K562 (cell line): ENCODE data around the gene CLEC3B. TPM values are rescaled to one million over a fixed set of nuclear protein-coding genes. Genes with fewer than 3 reads are reported as not detected.

Source experiments
- AFF4 ChIP-seq: sonication (generic); formaldehyde crosslinking; IDR thresholded peaks from 2 replicates; pipeline ENCODE4 v1.8.0; 2023; ENCODE audit warnings: mild to moderate bottlenecking, missing genetic modification reagents
- DNMT1 ChIP-seq: fragments of 450-650 bp; IDR thresholded peaks from 2 replicates; pipeline ENCODE4 v1.6.1; 2016; ENCODE audit warnings: antibody characterized with exemption, mild to moderate bottlenecking
- ETV1 ChIP-seq: fragments of 450-650 bp; conservative IDR thresholded peaks from 2 replicates; pipeline ENCODE4 v1.6.1; 2016; ENCODE audit warnings: missing genetic modification characterization, control low read depth, low read depth, missing compliant biosample characterization
- FOXO4 ChIP-seq: fragments of 450-650 bp; formaldehyde crosslinking; IDR thresholded peaks from 2 replicates; pipeline ENCODE4 v1.4.0; 2020; ENCODE audit warnings: mild to moderate bottlenecking, moderate library complexity
- GATA2 ChIP-seq: sonication (generic); formaldehyde crosslinking; IDR thresholded peaks from 2 replicates; pipeline ENCODE4 v1.4.0; 2020; ENCODE audit warnings: mild to moderate bottlenecking, missing genetic modification reagents
- HDAC3 ChIP-seq: fragments of 450-650 bp; IDR thresholded peaks from 2 replicates; pipeline ENCODE4 v1.6.1; 2018; ENCODE audit warnings: borderline replicate concordance, mild to moderate bottlenecking, moderate library complexity; ENCODE audit not compliant: partially characterized antibody
- HDAC8 ChIP-seq: fragments of 450-650 bp; IDR thresholded peaks from 2 replicates; pipeline ENCODE4 v1.6.1; 2016; ENCODE audit warnings: mild to moderate bottlenecking, missing genetic modification characterization, moderate library complexity, missing compliant biosample characterization
- MLLT1 ChIP-seq, 2 experiments: fragments of 450-650 bp; IDR thresholded peaks; 2 replicates each; pipeline ENCODE4 v1.6.1; 2016
- NFXL1 ChIP-seq: fragments of 450-650 bp; formaldehyde crosslinking; IDR thresholded peaks from 2 replicates; pipeline ENCODE4 v1.4.0; 2021; ENCODE audit warnings: mild to moderate bottlenecking
- NR3C1 ChIP-seq: sonication (generic); formaldehyde crosslinking; IDR thresholded peaks from 2 replicates; pipeline ENCODE4 v1.8.1; 2022; ENCODE audit warnings: missing genetic modification reagents
- TAF7 ChIP-seq: fragments of 450-650 bp; IDR thresholded peaks from 2 replicates; pipeline ENCODE4 v1.6.1; 2016; ENCODE audit warnings: missing genetic modification characterization, missing compliant biosample characterization
- TRIM28 ChIP-seq: fragments of 450-650 bp; IDR thresholded peaks from 2 replicates; pipeline ENCODE4 v1.6.1; 2017
- U2AF2 ChIP-seq: fragments of 200-400 bp; formaldehyde crosslinking; optimal IDR thresholded peaks from 2 replicates; pipeline ENCODE3; 2017; ENCODE audit warnings: low read depth, mild to moderate bottlenecking, low read length
- ZBTB34 ChIP-seq: fragments of 250-450 bp; sonication (Bioruptor Pico); IDR thresholded peaks from 2 replicates; pipeline ENCODE4 v1.8.0; 2021; ENCODE audit warnings: mild to moderate bottlenecking, moderate library complexity
- ZBTB8A ChIP-seq: fragments of 450-650 bp; IDR thresholded peaks from 2 replicates; pipeline ENCODE4 v1.6.1; 2018; ENCODE audit warnings: mild to moderate bottlenecking, moderate library complexity; ENCODE audit not compliant: partially characterized antibody
- ZNF354B ChIP-seq: fragments of 250-450 bp; sonication (Bioruptor Pico); IDR thresholded peaks from 2 replicates; pipeline ENCODE4 v1.4.0; 2020
- ZNF41 ChIP-seq: fragments of 250-450 bp; sonication (Bioruptor Pico); conservative IDR thresholded peaks from 2 replicates; pipeline ENCODE4 v1.4.0; 2020; ENCODE audit warnings: mild to moderate bottlenecking
- ZNF444 ChIP-seq: fragments of 250-450 bp; sonication (Bioruptor Pico); IDR thresholded peaks from 2 replicates; pipeline ENCODE4 v1.4.0; 2020; ENCODE audit warnings: mild to moderate bottlenecking, moderate library complexity
- ZNF551 ChIP-seq: fragments of 250-450 bp; sonication (Bioruptor Pico); IDR thresholded peaks from 2 replicates; pipeline ENCODE4 v1.5.0; 2021; ENCODE audit warnings: mild to moderate bottlenecking, moderate library complexity
- ZNF830 ChIP-seq: fragments of 250-450 bp; sonication (Bioruptor Pico); IDR thresholded peaks from 2 replicates; pipeline ENCODE4 v1.5.0; 2021; ENCODE audit warnings: mild to moderate bottlenecking
- ZZZ3 ChIP-seq: fragments of 450-650 bp; IDR thresholded peaks from 2 replicates; pipeline ENCODE4 v1.6.1; 2016; ENCODE audit warnings: antibody characterized with exemption, mild to moderate bottlenecking, moderate library complexity
- polyA plus RNA-seq, 8 experiments: library from polyadenylated mRNA; depleted of rRNA in 4 of 8; stranded (reverse) in 5 of 8; unstranded in 3 of 8; fragments of >200 nt; fragmentation: Nextera tagmentation in 2 of 8; fragmentation: Illumina TruSeq in 1 of 8; extraction: Ambion mirVana in 2 of 8; extraction: Trizol in 1 of 8; gene quantifications; 2 replicates each; pipeline versions ENCODE4 v1.2.1 to v1.2.3, GENCODE V29; 2011 to 2014; ENCODE audit warnings: inconsistent platforms in 1 of 8, missing spikeins in 1 of 8
- total RNA-seq, 7 experiments: library from RNA; depleted of rRNA in 6 of 7; stranded (reverse); fragments of >200 nt in 6 of 7; fragmentation: Illumina TruSeq in 2 of 7; extraction: Trizol in 2 of 7; gene quantifications; 2 replicates each; pipeline versions ENCODE4 v1.2.1 to v1.2.3, GENCODE V29; 2011 to 2021; ENCODE audit warnings: low replicate concordance in 1 of 7

CLEC3B gene
- total and polyA plus RNA-seq, 9 of the 15 experiments (the other 6 are each of a cell fraction or from before 2014, with no cell fraction given) = not detected

- TF ChIP-seq ZNF444 (peak; percentile 100), ETV1 (tag) (peak; percentile 100), HDAC3 (no peak), TAF7 (tag) (peak; percentile 100), ZNF551 (peak; percentile 99), NR3C1 (no peak), ZZZ3 (no peak), TRIM28 (peak; percentile 58; the same call in 1 of the 2 replicates), HDAC8 (peak; percentile 100), ZNF830 (CRISPR knock-in tag) (peak; percentile 100), NFXL1 (CRISPR knock-in tag) (peak; percentile 100), AFF4 (CRISPR knock-in tag) (peak; percentile 42), ZNF41 (CRISPR knock-in tag) (peak; percentile 100), ZNF354B (peak; percentile 100), GATA2 (CRISPR knock-in tag) (peak; percentile 96), MLLT1 (IDR thresholded peaks at IDR 0.05) (peak; percentile 79 to 91), ZBTB34 (CRISPR knock-in tag) (peak; percentile 100), ZBTB8A (no peak), FOXO4 (CRISPR knock-in tag) (peak; percentile 100), DNMT1 (no peak), U2AF2 (no peak)
These were observed 38.6 kb downstream of the CLEC3B start (continued) for GRCh38 chr3:45064512-45065372.
